Renal cortical epithelial cell (primary cell): Measurements from ENCODE around the gene TMEM86A. TPM values are rescaled to one million over a fixed set of nuclear protein-coding genes. Genes with fewer than 3 reads are reported as not detected.
A peak's percentile ranks its signal among the peaks of the same experiment; 100 is the strongest.
"Not testable (repeated sequence)": the region's sequence is repeated elsewhere in the genome, so short reads cannot be mapped to it uniquely, and the experiment has no call there.

Source experiments
- DNase-seq: peaks from one replicate; pipeline ENCODE4 v3.0.0-alpha.2; 2011; ENCODE audit warnings: low read depth
- total RNA-seq: library from RNA; depleted of rRNA; stranded (reverse); fragments of >200 nt; gene quantifications from 2 replicates; pipeline ENCODE4 v1.2.3, GENCODE V29; 2014

Gene TMEM86A
- total RNA-seq, result 4.2 and 18.8 TPM in 2 replicates

GRCh38 chr11:18698341-18699268 is at the start of gene TMEM86A:
TSS of gene TMEM86A (plus strand) at chr11:18698779. CDS start at chr11:18698887, 108 bp downstream.
- peak; percentile 56 for DNase-seq

- DNase-seq, result no peak
These were observed 48.2 kb upstream of the TMEM86A start for GRCh38 chr11:18650353-18650752.

GRCh38 chr11:18650859-18651557 is 47.6 kb upstream of the TMEM86A start:
- DNase-seq, result peak; percentile 53

GRCh38 chr11:18657673-18658072 is 40.9 kb upstream of the TMEM86A start:
- DNase-seq, result no peak

GRCh38 chr11:18665353-18665872 is 33.2 kb upstream of the TMEM86A start:
- not testable (repeated sequence) for DNase-seq

- peak; percentile 14 for DNase-seq
These were observed 30.4 kb upstream of the TMEM86A start for GRCh38 chr11:18668131-18668530.

GRCh38 chr11:18669219-18669596 is 29.4 kb upstream of the TMEM86A start:
- DNase-seq, result no peak

- DNase-seq, result no peak
These were observed 28.9 kb upstream of the TMEM86A start for GRCh38 chr11:18669711-18670110.

- no peak for DNase-seq
These were observed 27.3 kb upstream of the TMEM86A start for GRCh38 chr11:18671246-18671645.

- not testable (repeated sequence) for DNase-seq
These were observed 26.4 kb upstream of the TMEM86A start for GRCh38 chr11:18672209-18672608.

- DNase-seq, result no peak
These were observed 21.8 kb upstream of the TMEM86A start for GRCh38 chr11:18676803-18677202.

- DNase-seq, result peak; percentile 38
These were observed 21.0 kb upstream of the TMEM86A start for GRCh38 chr11:18677560-18677959.

- DNase-seq, result not testable (repeated sequence)
These were observed 16.6 kb upstream of the TMEM86A start for GRCh38 chr11:18681949-18682348.

GRCh38 chr11:18682466-18682865 is 16.1 kb upstream of the TMEM86A start:
- no peak for DNase-seq

- DNase-seq, result no peak
These were observed 14.3 kb upstream of the TMEM86A start for GRCh38 chr11:18684267-18684666.

- DNase-seq, result peak; percentile 40
These were observed 7.0 kb upstream of the TMEM86A start for GRCh38 chr11:18691467-18692140.

- DNase-seq, result no peak
These were observed 5.4 kb upstream of the TMEM86A start for GRCh38 chr11:18692941-18693760.

- DNase-seq, result peak; percentile 73
These were observed 1.8 kb upstream of the TMEM86A start for GRCh38 chr11:18696638-18697225.

- no peak for DNase-seq
These were observed 1.0 kb upstream of the TMEM86A start for GRCh38 chr11:18697576-18697975.

GRCh38 chr11:18699269-18699596 is 654 bp downstream of the TMEM86A start:
- DNase-seq, result no peak

- DNase-seq, result no peak
These were observed 1.3 kb downstream of the TMEM86A start for GRCh38 chr11:18699848-18700261.
